Smooth muscle cell (in vitro differentiated cells): ENCODE data around the gene ARL4D. TPM values are rescaled to one million over a fixed set of nuclear protein-coding genes. Genes with fewer than 3 reads are reported as not detected.
A peak's percentile ranks its signal among the peaks of the same experiment; 100 is the strongest.

ENCODE experiments used
- DNase-seq: peaks from one replicate; lab custom pipeline; 2025; ENCODE audit not compliant: unreplicated experiment; lab: John Stamatoyannopoulos, UW
- H2AFZ ChIP-seq: fragments of 200-600 bp; sonication (generic); 2 replicates; pipeline ENCODE4 v1.6.0; 2016; ENCODE audit warnings: antibody characterized with exemption, low read depth, mild to moderate bottlenecking
- H3F3A ChIP-seq: fragments of 200-600 bp; sonication (generic); 2 replicates; pipeline ENCODE4 v1.6.0; 2017; ENCODE audit warnings: antibody characterized with exemption, low read depth
- H3K27ac ChIP-seq: fragments of 200-600 bp; sonication (generic); 2 replicates; pipeline ENCODE4 v1.5.1; 2016; ENCODE audit warnings: low read depth, mild to moderate bottlenecking
- H3K27me3 ChIP-seq: fragments of 200-600 bp; sonication (generic); 2 replicates; pipeline ENCODE4 v1.6.1; 2016; ENCODE audit warnings: low read depth, mild to moderate bottlenecking
- H3K36me3 ChIP-seq: fragments of 200-600 bp; sonication (generic); 2 replicates; pipeline ENCODE4 v1.5.1; 2016; ENCODE audit warnings: low read depth
- H3K4me1 ChIP-seq: fragments of 200-600 bp; sonication (generic); 2 replicates; pipeline ENCODE4 v1.5.1; 2016; ENCODE audit warnings: low read depth
- H3K4me2 ChIP-seq: fragments of 200-600 bp; sonication (generic); 2 replicates; pipeline ENCODE4 v1.6.0; 2016; ENCODE audit warnings: mild to moderate bottlenecking
- H3K4me3 ChIP-seq: fragments of 200-600 bp; sonication (generic); 2 replicates; pipeline ENCODE4 v1.5.1; 2016; ENCODE audit warnings: mild to moderate bottlenecking
- H3K79me2 ChIP-seq: fragments of 200-600 bp; sonication (generic); 2 replicates; pipeline ENCODE4 v1.6.0; 2016; ENCODE audit warnings: low read depth, mild to moderate bottlenecking
- H3K9ac ChIP-seq: fragments of 200-600 bp; sonication (generic); 2 replicates; pipeline ENCODE4 v1.6.0; 2016; ENCODE audit warnings: low read depth
- H3K9me3 ChIP-seq: fragments of 200-600 bp; sonication (generic); replicated peaks from 2 replicates; pipeline ENCODE4 v1.5.1; 2016; ENCODE audit warnings: low read depth
- H4K20me1 ChIP-seq: fragments of 200-600 bp; sonication (generic); 2 replicates; pipeline ENCODE4 v1.6.0; 2016; ENCODE audit warnings: low read depth
- WGBS: methylation state at CpG from one replicate; pipeline ENCODE4 v1.1.7; 2016; ENCODE audit warnings: low lambda C conversion rate; 5-methylcytosine and 5-hydroxymethylcytosine counted together
- polyA plus RNA-seq: library from polyadenylated mRNA; unstranded; fragments of >200 nt; fragmentation: Nextera tagmentation; extraction: Ambion mirVana; gene quantifications from 2 replicates; pipeline ENCODE4 v1.2.1, GENCODE V29; 2016
- total RNA-seq: library from RNA; depleted of rRNA; stranded (reverse); fragments of >200 nt; gene quantifications from 2 replicates; pipeline ENCODE4 v1.2.3, GENCODE V29; 2014
- TF ChIP-seq, protein P1 (sequence below): fragments of 200-600 bp; sonication (generic); IDR thresholded peaks from 2 replicates; pipeline ENCODE4 v1.5.1; 2017; ENCODE audit warnings: borderline replicate concordance, mild to moderate bottlenecking, antibody characterized with exemption; ENCODE audit not compliant: insufficient read depth, poor library complexity, severe bottlenecking

The ARL4D gene
- total and polyA plus RNA-seq, 2 experiments from 2014 or later = 9.9 to 25.9 TPM

GRCh38 chr17:43368740-43369506 is 29.9 kb upstream of the ARL4D start:
- Histone ChIP-seq H3K9me3 (no peaks in the 10 kb centered on the region), H3K9ac (peak overlapping the region; percentile 97), H2AFZ (peak overlapping the region; percentile 70), H3F3A (peaks cover 14% of the 10 kb centered on the region), H3K4me3 (peak overlapping the region; percentile 39), H3K79me2 (no peaks in the 10 kb centered on the region), H3K36me3 (no peaks in the 10 kb centered on the region), H3K4me1 (peaks cover 6% of the 10 kb centered on the region), H3K27me3 (no peaks in the 10 kb centered on the region), H3K27ac (peak overlapping the region; percentile 98), H4K20me1 (peaks cover 2% of the 10 kb centered on the region), H3K4me2 (peak overlapping the region; percentile 76)
- WGBS = 5% methylated on average over 38 of the region's 51 CpGs
- peak; percentile 61 for DNase-seq
- TF ChIP-seq, protein P1, sequence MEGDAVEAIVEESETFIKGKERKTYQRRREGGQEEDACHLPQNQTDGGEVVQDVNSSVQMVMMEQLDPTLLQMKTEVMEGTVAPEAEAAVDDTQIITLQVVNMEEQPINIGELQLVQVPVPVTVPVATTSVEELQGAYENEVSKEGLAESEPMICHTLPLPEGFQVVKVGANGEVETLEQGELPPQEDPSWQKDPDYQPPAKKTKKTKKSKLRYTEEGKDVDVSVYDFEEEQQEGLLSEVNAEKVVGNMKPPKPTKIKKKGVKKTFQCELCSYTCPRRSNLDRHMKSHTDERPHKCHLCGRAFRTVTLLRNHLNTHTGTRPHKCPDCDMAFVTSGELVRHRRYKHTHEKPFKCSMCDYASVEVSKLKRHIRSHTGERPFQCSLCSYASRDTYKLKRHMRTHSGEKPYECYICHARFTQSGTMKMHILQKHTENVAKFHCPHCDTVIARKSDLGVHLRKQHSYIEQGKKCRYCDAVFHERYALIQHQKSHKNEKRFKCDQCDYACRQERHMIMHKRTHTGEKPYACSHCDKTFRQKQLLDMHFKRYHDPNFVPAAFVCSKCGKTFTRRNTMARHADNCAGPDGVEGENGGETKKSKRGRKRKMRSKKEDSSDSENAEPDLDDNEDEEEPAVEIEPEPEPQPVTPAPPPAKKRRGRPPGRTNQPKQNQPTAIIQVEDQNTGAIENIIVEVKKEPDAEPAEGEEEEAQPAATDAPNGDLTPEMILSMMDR = no peak

GRCh38 chr17:43369986-43370385 is 28.8 kb upstream of the ARL4D start:
- H3K36me3 ChIP-seq = no peaks in the 10 kb centered on the region
- H4K20me1 ChIP-seq = no peaks in the 10 kb centered on the region
- H3K9ac ChIP-seq = no peak overlapping the region
- peaks cover 14% of the 10 kb centered on the region for H3F3A ChIP-seq
- H3K79me2 ChIP-seq = no peaks in the 10 kb centered on the region
- no peak overlapping the region for H3K4me3 ChIP-seq
- no peak overlapping the region for H2AFZ ChIP-seq
- no peak for DNase-seq
- TF ChIP-seq, protein P1 = no peak
- H3K4me2 ChIP-seq = peak overlapping the region; percentile 76
- WGBS = 93% methylated on average over 5 of the region's 5 CpGs
- H3K27ac ChIP-seq = no peak overlapping the region
- no peaks in the 10 kb centered on the region for H3K9me3 ChIP-seq
- H3K4me1 ChIP-seq = peaks cover 6% of the 10 kb centered on the region
- no peaks in the 10 kb centered on the region for H3K27me3 ChIP-seq

DNA sequence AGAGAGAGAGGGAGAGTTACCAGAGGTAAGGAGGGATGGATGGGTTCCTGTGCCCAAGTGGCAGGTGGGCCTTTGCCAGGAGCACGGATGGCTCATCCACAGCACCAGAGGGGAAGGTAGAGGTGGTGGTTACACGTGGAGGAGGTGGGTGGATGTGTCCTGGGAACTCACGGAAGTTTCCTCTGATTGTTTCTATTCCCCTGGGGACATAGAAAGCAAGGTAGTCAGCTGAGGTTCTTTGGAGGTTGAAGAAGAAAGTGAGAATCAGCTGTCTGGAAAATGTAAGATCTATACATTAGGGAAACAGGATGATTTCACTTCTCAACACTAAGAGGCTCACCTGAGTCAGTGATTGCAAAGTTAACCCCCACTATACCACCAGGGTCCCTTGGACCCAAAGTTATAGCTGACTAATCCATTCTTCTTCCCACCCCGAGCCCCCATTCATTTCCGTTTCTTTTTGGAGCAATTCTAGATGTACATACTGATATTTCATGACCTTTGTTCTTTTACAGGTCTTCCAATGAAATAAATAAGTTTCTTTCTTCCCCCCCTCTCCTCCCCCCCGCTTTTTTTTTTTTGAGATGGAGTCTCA is 27.5 kb upstream of the ARL4D start:
- Histone ChIP-seq H3K4me2 (no peak overlapping the region), H4K20me1 (no peaks in the 10 kb centered on the region), H3F3A (peaks cover 14% of the 10 kb centered on the region), H3K9ac (no peak overlapping the region), H2AFZ (no peak overlapping the region), H3K36me3 (no peaks in the 10 kb centered on the region), H3K4me1 (peaks cover 6% of the 10 kb centered on the region), H3K27me3 (no peaks in the 10 kb centered on the region), H3K27ac (no peak overlapping the region), H3K4me3 (no peak overlapping the region), H3K79me2 (no peaks in the 10 kb centered on the region), H3K9me3 (no peaks in the 10 kb centered on the region)
- 71% methylated on average over 6 of the region's 6 CpGs for WGBS
- DNase-seq = no peak
- TF ChIP-seq, protein P1 = no peak
